Measurements from ENCODE around the gene ACTA2.
A peak's percentile ranks its signal among the peaks of the same experiment; 100 is the strongest.
"Not testable (repeated sequence)": the region's sequence is repeated elsewhere in the genome, so short reads cannot be mapped to it uniquely, and the experiment has no call there.

Gene ACTA2

DNA sequence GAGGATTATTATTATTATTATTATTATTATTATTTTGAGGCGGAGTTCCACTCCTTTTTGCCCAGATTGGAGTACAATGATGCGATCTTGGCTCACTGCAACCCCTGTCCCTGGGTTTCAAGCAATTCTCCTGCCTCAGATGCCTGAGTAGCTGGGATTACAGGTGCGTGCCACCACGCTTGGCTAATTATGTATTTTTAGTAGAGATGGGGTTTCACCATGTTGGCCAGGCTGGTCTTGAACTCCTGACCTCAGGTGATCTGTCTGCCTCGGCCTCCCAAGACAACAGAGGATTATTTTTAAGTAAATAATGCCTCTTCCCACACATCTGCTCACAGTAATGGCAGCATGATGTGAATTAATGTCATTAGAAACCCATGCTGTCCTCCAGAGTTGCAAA is 20.5 kb downstream of the ACTA2 start:
- not testable (repeated sequence) for H3K4me1 ChIP-seq (ENCODE audit: control insufficient read depth in 2 of 2, insufficient read depth in 1 of 2, low read depth in 1 of 2, low read length in 2 of 2); H4K8ac ChIP-seq (ENCODE audit: low read depth, low read length); H3K4me3 ChIP-seq (ENCODE audit: low read length in 2 of 2); H3K36me3 ChIP-seq (replicated peaks in 1 of 2; ENCODE audit: control insufficient read depth in 2 of 2, insufficient read depth in 2 of 2, low read length in 2 of 2); H3K4ac ChIP-seq (ENCODE audit: low read length); H3K23ac ChIP-seq (ENCODE audit: low read depth, low read length, poor library complexity); H4K91ac ChIP-seq (ENCODE audit: low read depth, low read length, poor library complexity); H3K27me3 ChIP-seq (ENCODE audit: control insufficient read depth in 3 of 3, insufficient read depth in 3 of 3, low read depth in 1 of 3, low read length in 3 of 3); H3K9me3 ChIP-seq (replicated peaks in 1 of 2; ENCODE audit: control insufficient read depth in 2 of 2, insufficient read depth in 1 of 2, low read depth in 1 of 2, low read length in 2 of 2); H3K14ac ChIP-seq (ENCODE audit: low read length); H2BK15ac ChIP-seq (ENCODE audit: low read length); DNase-seq (ENCODE audit: low spot score); H3K27ac ChIP-seq (replicated peaks; ENCODE audit: low read length); H2BK12ac ChIP-seq (ENCODE audit: low read length); H2BK120ac ChIP-seq (ENCODE audit: low read depth, low read length); H2AK5ac ChIP-seq (ENCODE audit: low read depth, low read length); H3K4me2 ChIP-seq (ENCODE audit: insufficient read depth, low read length, poor library complexity, severe bottlenecking); H3K79me1 ChIP-seq (ENCODE audit: low read depth, low read length); H3K9ac ChIP-seq (ENCODE audit: low read depth, low read length, poor library complexity); H3K18ac ChIP-seq (ENCODE audit: low read length); H2BK5ac ChIP-seq (ENCODE audit: low read length)
- peak overlapping the region; percentile 67 for H2AFZ ChIP-seq (ENCODE audit: low read length)
- WGBS, 2 donors (ENCODE audit: extremely low coverage in 2 of 2, insufficient read length in 2 of 2, insufficient replicate concordance in 1 of 2), result no CpG with 5 or more reads among the region's 5 CpGs

DNA sequence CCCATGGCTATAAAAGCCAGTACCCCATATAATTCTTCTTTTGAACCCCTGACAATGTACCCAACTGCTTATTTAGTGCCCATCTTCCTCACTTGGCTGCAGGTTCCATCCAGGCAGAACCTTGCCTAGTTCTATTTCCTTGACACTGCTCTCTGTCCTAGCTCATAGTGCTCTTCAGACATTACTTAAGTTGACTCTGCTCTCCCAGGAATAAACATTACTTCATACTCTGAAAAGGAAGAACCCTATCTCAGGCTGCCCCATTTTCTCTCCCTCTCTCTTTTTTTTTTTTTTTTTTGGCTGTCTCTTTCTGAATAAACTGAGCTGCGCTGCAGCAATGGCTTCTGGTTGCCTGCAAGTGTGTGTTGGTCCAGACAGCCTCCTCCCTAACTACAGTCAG is 21.0 kb downstream of the ACTA2 start:
- no peaks in the 10 kb centered on the region for H3K9me3 ChIP-seq (replicated peaks in 1 of 2; ENCODE audit: control insufficient read depth in 2 of 2, insufficient read depth in 1 of 2, low read depth in 1 of 2, low read length in 2 of 2)
- no peak overlapping the region for H3K9ac ChIP-seq (ENCODE audit: low read depth, low read length, poor library complexity)
- no peak for DNase-seq (ENCODE audit: low spot score)
- H3K27me3 ChIP-seq (ENCODE audit: control insufficient read depth in 3 of 3, insufficient read depth in 3 of 3, low read depth in 1 of 3, low read length in 3 of 3), result no peaks in the 10 kb centered on the region
- no CpG with 5 or more reads among the region's 1 CpG for WGBS, 2 donors (ENCODE audit: extremely low coverage in 2 of 2, insufficient read length in 2 of 2, insufficient replicate concordance in 1 of 2)
- H4K91ac ChIP-seq (ENCODE audit: low read depth, low read length, poor library complexity), result no peak overlapping the region
- no peak overlapping the region for H3K18ac ChIP-seq (ENCODE audit: low read length)
- H3K4me3 ChIP-seq (ENCODE audit: low read length in 2 of 2), result no peak overlapping the region
- H3K27ac ChIP-seq (replicated peaks; ENCODE audit: low read length), result no peak overlapping the region
- no peak overlapping the region for H2BK5ac ChIP-seq (ENCODE audit: low read length)
- no peak overlapping the region for H3K4me2 ChIP-seq (ENCODE audit: insufficient read depth, low read length, poor library complexity, severe bottlenecking)
- H3K4me1 ChIP-seq (ENCODE audit: control insufficient read depth in 2 of 2, insufficient read depth in 1 of 2, low read depth in 1 of 2, low read length in 2 of 2), result peaks cover 0 to 2% of the 10 kb centered on the region in 2 donors
- no peak overlapping the region for H2BK15ac ChIP-seq (ENCODE audit: low read length)
- H3K79me1 ChIP-seq (ENCODE audit: low read depth, low read length), result no peaks in the 10 kb centered on the region
- no peak overlapping the region for H2AFZ ChIP-seq (ENCODE audit: low read length)
- H4K8ac ChIP-seq (ENCODE audit: low read depth, low read length), result no peak overlapping the region
- H2BK12ac ChIP-seq (ENCODE audit: low read length), result no peak overlapping the region
- no peak overlapping the region for H3K4ac ChIP-seq (ENCODE audit: low read length)
- H2BK120ac ChIP-seq (ENCODE audit: low read depth, low read length), result no peak overlapping the region
- no peak overlapping the region for H2AK5ac ChIP-seq (ENCODE audit: low read depth, low read length)
- H3K14ac ChIP-seq (ENCODE audit: low read length), result no peak overlapping the region
- H3K36me3 ChIP-seq (replicated peaks in 1 of 2; ENCODE audit: control insufficient read depth in 2 of 2, insufficient read depth in 2 of 2, low read length in 2 of 2), result peaks cover 0 to 3% of the 10 kb centered on the region in 2 donors
- H3K23ac ChIP-seq (ENCODE audit: low read depth, low read length, poor library complexity), result no peak overlapping the region

DNA sequence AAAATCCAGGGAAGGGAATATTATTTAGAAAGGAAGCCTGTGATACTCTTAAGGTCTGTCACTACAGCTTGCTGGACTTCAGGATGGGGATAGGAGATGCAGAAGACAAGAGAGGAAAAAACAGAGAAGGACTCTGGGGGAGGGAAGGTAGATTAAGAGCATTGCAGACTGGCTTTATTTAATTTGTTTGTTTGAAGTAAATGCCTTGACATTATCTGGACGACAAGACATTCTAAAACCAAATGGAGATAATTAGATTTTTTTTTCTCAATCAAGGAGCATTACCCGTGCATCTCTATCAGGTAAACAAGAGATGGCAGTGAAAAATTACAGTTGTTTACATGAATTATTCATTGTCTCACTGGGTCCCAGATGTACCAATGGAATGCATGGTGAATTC is 24.3 kb downstream of the ACTA2 start:
- Histone ChIP-seq H3K27ac (replicated peaks; ENCODE audit: low read length) (no peak overlapping the region), H2AK5ac (ENCODE audit: low read depth, low read length) (no peak overlapping the region), H3K4ac (ENCODE audit: low read length) (no peak overlapping the region), H3K9ac (ENCODE audit: low read depth, low read length, poor library complexity) (no peak overlapping the region), H3K9me3 (replicated peaks in 1 of 2; ENCODE audit: control insufficient read depth in 2 of 2, insufficient read depth in 1 of 2, low read depth in 1 of 2, low read length in 2 of 2) (no peaks in the 10 kb centered on the region), H2BK120ac (ENCODE audit: low read depth, low read length) (no peak overlapping the region), H2BK12ac (ENCODE audit: low read length) (no peak overlapping the region), H3K23ac (ENCODE audit: low read depth, low read length, poor library complexity) (no peak overlapping the region), H3K27me3 (ENCODE audit: control insufficient read depth in 3 of 3, insufficient read depth in 3 of 3, low read depth in 1 of 3, low read length in 3 of 3) (no peaks in the 10 kb centered on the region), H3K4me1 (ENCODE audit: control insufficient read depth in 2 of 2, insufficient read depth in 1 of 2, low read depth in 1 of 2, low read length in 2 of 2) (peaks cover 0 to 2% of the 10 kb centered on the region in 2 donors), H4K91ac (ENCODE audit: low read depth, low read length, poor library complexity) (no peak overlapping the region), H4K8ac (ENCODE audit: low read depth, low read length) (no peak overlapping the region), H2AFZ (ENCODE audit: low read length) (no peak overlapping the region), H3K4me3 (ENCODE audit: low read length in 2 of 2) (no peak overlapping the region), H3K4me2 (ENCODE audit: insufficient read depth, low read length, poor library complexity, severe bottlenecking) (no peak overlapping the region), H2BK15ac (ENCODE audit: low read length) (no peak overlapping the region), H3K14ac (ENCODE audit: low read length) (no peak overlapping the region), H2BK5ac (ENCODE audit: low read length) (no peak overlapping the region), H3K36me3 (replicated peaks in 1 of 2; ENCODE audit: control insufficient read depth in 2 of 2, insufficient read depth in 2 of 2, low read length in 2 of 2) (no peaks in the 10 kb centered on the region), H3K18ac (ENCODE audit: low read length) (no peak overlapping the region), H3K79me1 (ENCODE audit: low read depth, low read length) (no peaks in the 10 kb centered on the region)
- no peak for DNase-seq (ENCODE audit: low spot score)
- WGBS, 2 donors (ENCODE audit: extremely low coverage in 2 of 2, insufficient read length in 2 of 2, insufficient replicate concordance in 1 of 2), result no CpG with 5 or more reads among the region's 2 CpGs

- no peak overlapping the region for H3K27ac ChIP-seq (replicated peaks; ENCODE audit: low read length)
- no peak overlapping the region for H2AFZ ChIP-seq (ENCODE audit: low read length)
- no CpG with 5 or more reads among the region's 2 CpGs for WGBS, 2 donors (ENCODE audit: extremely low coverage in 2 of 2, insufficient read length in 2 of 2, insufficient replicate concordance in 1 of 2)
These were observed 25.2 kb downstream of the ACTA2 start for GRCh38 chr10:88927416-88927690.

More at GRCh38 chr10:88927416-88927690, 25.2 kb downstream of the ACTA2 start:
- Histone ChIP-seq H3K9ac (ENCODE audit: low read depth, low read length, poor library complexity) (no peak overlapping the region), H4K91ac (ENCODE audit: low read depth, low read length, poor library complexity) (no peak overlapping the region), H3K18ac (ENCODE audit: low read length) (no peak overlapping the region), H3K36me3 (replicated peaks in 1 of 2; ENCODE audit: control insufficient read depth in 2 of 2, insufficient read depth in 2 of 2, low read length in 2 of 2) (no peaks in the 10 kb centered on the region), H2BK5ac (ENCODE audit: low read length) (no peak overlapping the region), H3K9me3 (replicated peaks in 1 of 2; ENCODE audit: control insufficient read depth in 2 of 2, insufficient read depth in 1 of 2, low read depth in 1 of 2, low read length in 2 of 2) (no peaks in the 10 kb centered on the region), H2BK12ac (ENCODE audit: low read length) (no peak overlapping the region), H2BK120ac (ENCODE audit: low read depth, low read length) (no peak overlapping the region), H3K4me3 (ENCODE audit: low read length in 2 of 2) (no peak overlapping the region), H3K79me1 (ENCODE audit: low read depth, low read length) (no peaks in the 10 kb centered on the region), H2BK15ac (ENCODE audit: low read length) (no peak overlapping the region), H3K4ac (ENCODE audit: low read length) (no peak overlapping the region), H3K4me2 (ENCODE audit: insufficient read depth, low read length, poor library complexity, severe bottlenecking) (no peak overlapping the region), H3K23ac (ENCODE audit: low read depth, low read length, poor library complexity) (no peak overlapping the region), H4K8ac (ENCODE audit: low read depth, low read length) (no peak overlapping the region), H2AK5ac (ENCODE audit: low read depth, low read length) (no peak overlapping the region), H3K4me1 (ENCODE audit: control insufficient read depth in 2 of 2, insufficient read depth in 1 of 2, low read depth in 1 of 2, low read length in 2 of 2) (peaks cover 0 to under 1% of the 10 kb centered on the region in 2 donors), H3K27me3 (ENCODE audit: control insufficient read depth in 3 of 3, insufficient read depth in 3 of 3, low read depth in 1 of 3, low read length in 3 of 3) (no peaks in the 10 kb centered on the region), H3K14ac (ENCODE audit: low read length) (no peak overlapping the region)
- DNase-seq (ENCODE audit: low spot score), result no peak

Data from neuronal stem cell (in vitro differentiated cells).